Neural cell (in vitro differentiated cells): Measurements from ENCODE around the gene ARHGEF25. TPM values are rescaled to one million over a fixed set of nuclear protein-coding genes. Genes with fewer than 3 reads are reported as not detected.

ENCODE experiments used
- H2AFZ ChIP-seq: fragments of 200-600, 300-800 bp; sonication (generic), shearing (Covaris generic); 2 replicates; pipeline ENCODE4 v1.6.0; 2014; ENCODE audit warnings: low read depth, mild to moderate bottlenecking, antibody characterized with exemption, low read length, moderate library complexity
- H3F3A ChIP-seq: fragments of 200-600 bp; shearing (Covaris generic); 2 replicates; pipeline ENCODE4 v1.6.1; 2016; ENCODE audit warnings: mild to moderate bottlenecking, moderate library complexity, mixed read lengths, antibody characterized with exemption, low read length; ENCODE audit not compliant: insufficient read depth, poor library complexity, severe bottlenecking
- H3K27ac ChIP-seq: fragments of 200-600, 300-800 bp; sonication (generic), shearing (Covaris generic); 2 replicates; pipeline ENCODE4 v1.5.1; 2014; ENCODE audit warnings: mild to moderate bottlenecking, low read length, moderate library complexity
- H3K27me3 ChIP-seq: fragments of 300-800, 200-600 bp; sonication (generic), shearing (Covaris generic); 2 replicates; pipeline ENCODE4 v1.6.0; 2014; ENCODE audit warnings: mild to moderate bottlenecking, low read depth, low read length, moderate library complexity; ENCODE audit not compliant: insufficient read depth
- H3K36me3 ChIP-seq: fragments of 300-800, 200-600 bp; sonication (generic), shearing (Covaris generic); 2 replicates; pipeline ENCODE4 v1.5.1; 2014; ENCODE audit warnings: mild to moderate bottlenecking, antibody characterized with exemption, low read length, moderate library complexity; ENCODE audit not compliant: insufficient read depth
- H3K4me2 ChIP-seq: fragments of 300-800, 200-600 bp; sonication (generic), shearing (Covaris generic); 2 replicates; pipeline ENCODE4 v1.6.0; 2014; ENCODE audit warnings: mild to moderate bottlenecking, low read length
- H3K4me3 ChIP-seq: fragments of 300-800, 200-600 bp; sonication (generic), shearing (Covaris generic); 2 replicates; pipeline ENCODE4 v1.5.1; 2014; ENCODE audit warnings: mild to moderate bottlenecking, low read length, moderate library complexity
- H3K79me2 ChIP-seq: fragments of 200-600 bp; shearing (Covaris generic); replicated peaks from 2 replicates; pipeline ENCODE4 v1.6.0; 2014; ENCODE audit warnings: mild to moderate bottlenecking, low read length, moderate library complexity; ENCODE audit not compliant: insufficient read depth
- H3K9ac ChIP-seq: fragments of 300-800, 200-600 bp; sonication (generic), shearing (Covaris generic); 2 replicates; pipeline ENCODE4 v1.6.1; 2016; ENCODE audit warnings: mild to moderate bottlenecking, low read length, mixed read lengths
- H3K9me2 ChIP-seq: fragments of 200-600 bp; shearing (Covaris generic); 2 replicates; pipeline ENCODE4 v1.6.1; 2016; ENCODE audit warnings: mild to moderate bottlenecking, low read length, mixed read lengths; ENCODE audit not compliant: insufficient read depth
- H3K9me3 ChIP-seq: fragments of 200-600, 300-800 bp; sonication (generic), shearing (Covaris generic); 2 replicates; pipeline ENCODE4 v1.6.1; 2016; ENCODE audit warnings: mild to moderate bottlenecking, mixed run types, low read length, moderate library complexity, mixed read lengths
- H4K20me1 ChIP-seq: fragments of 200-600 bp; shearing (Covaris generic); 2 replicates; pipeline ENCODE4 v1.6.1; 2016; ENCODE audit warnings: mild to moderate bottlenecking, mixed run types; ENCODE audit not compliant: insufficient read depth
- EP300 ChIP-seq: fragments of 450-650 bp; conservative IDR thresholded peaks from 2 replicates; pipeline ENCODE4 v1.6.1; 2014; ENCODE audit warnings: antibody characterized with exemption, mild to moderate bottlenecking, moderate library complexity; ENCODE audit not compliant: poor library complexity, severe bottlenecking
- EZH2 ChIP-seq: fragments of 200-600, 300-800 bp; shearing (Covaris generic), sonication (generic); IDR thresholded peaks from 2 replicates; pipeline ENCODE4 v1.6.1; 2014; ENCODE audit warnings: antibody characterized with exemption, low read length, borderline replicate concordance, mild to moderate bottlenecking; ENCODE audit not compliant: insufficient read depth, poor library complexity, severe bottlenecking
- MXI1 ChIP-seq: fragments of 450-650 bp; conservative IDR thresholded peaks from 2 replicates; pipeline ENCODE4 v1.6.1; 2014; ENCODE audit warnings: antibody characterized with exemption, mild to moderate bottlenecking; ENCODE audit not compliant: poor library complexity, severe bottlenecking
- POLR2AphosphoS5 ChIP-seq: IDR thresholded peaks from 2 replicates; pipeline ENCODE4 v1.6.1; 2012
- RAD21 ChIP-seq: fragments of 450-650 bp; conservative IDR thresholded peaks from 2 replicates; pipeline ENCODE4 v1.6.1; 2014; ENCODE audit warnings: antibody characterized with exemption, mild to moderate bottlenecking, moderate library complexity
- SMC3 ChIP-seq: fragments of 450-650 bp; conservative IDR thresholded peaks from 2 replicates; pipeline ENCODE4 v1.6.1; 2014; ENCODE audit warnings: antibody characterized with exemption, mild to moderate bottlenecking, moderate library complexity; ENCODE audit not compliant: poor library complexity
- TAF1 ChIP-seq: IDR thresholded peaks from 2 replicates; pipeline ENCODE4 v1.6.1; 2012; ENCODE audit warnings: low read depth
- polyA plus RNA-seq: library from polyadenylated mRNA; depleted of rRNA; stranded (reverse); fragments of >200 nt; gene quantifications from 2 replicates; pipeline ENCODE4 v1.2.3, GENCODE V29; 2014
- TF ChIP-seq, protein P1 (sequence below): IDR thresholded peaks from 2 replicates; pipeline ENCODE4 v1.6.1; 2012; ENCODE audit warnings: borderline replicate concordance
- TF ChIP-seq, protein P2 (sequence below): fragments of 450-650 bp; IDR thresholded peaks from 2 replicates; pipeline ENCODE4 v1.5.1; 2014; ENCODE audit warnings: antibody characterized with exemption, mild to moderate bottlenecking, moderate library complexity; ENCODE audit not compliant: poor library complexity, severe bottlenecking

ARHGEF25 gene
- polyA plus RNA-seq, 1 donor from 2014 or later: 12.9 TPM

- Histone ChIP-seq H3K36me3 (no peaks in the 10 kb centered on the region), H3K9ac (no peak overlapping the region), H3K27ac (no peak overlapping the region), H4K20me1 (no peaks in the 10 kb centered on the region), H3K4me3 (no peak overlapping the region), H3K27me3 (peaks cover 13% of the 10 kb centered on the region), H2AFZ (no peak overlapping the region), H3K79me2 (peaks cover 19% of the 10 kb centered on the region), H3K4me2 (no peak overlapping the region), H3F3A (no peaks in the 10 kb centered on the region), H3K9me2 (no peaks in the 10 kb centered on the region), H3K9me3 (no peaks in the 10 kb centered on the region)
- TF ChIP-seq RAD21: no peak
- no peak for TF ChIP-seq EP300
- TF ChIP-seq, protein P1, sequence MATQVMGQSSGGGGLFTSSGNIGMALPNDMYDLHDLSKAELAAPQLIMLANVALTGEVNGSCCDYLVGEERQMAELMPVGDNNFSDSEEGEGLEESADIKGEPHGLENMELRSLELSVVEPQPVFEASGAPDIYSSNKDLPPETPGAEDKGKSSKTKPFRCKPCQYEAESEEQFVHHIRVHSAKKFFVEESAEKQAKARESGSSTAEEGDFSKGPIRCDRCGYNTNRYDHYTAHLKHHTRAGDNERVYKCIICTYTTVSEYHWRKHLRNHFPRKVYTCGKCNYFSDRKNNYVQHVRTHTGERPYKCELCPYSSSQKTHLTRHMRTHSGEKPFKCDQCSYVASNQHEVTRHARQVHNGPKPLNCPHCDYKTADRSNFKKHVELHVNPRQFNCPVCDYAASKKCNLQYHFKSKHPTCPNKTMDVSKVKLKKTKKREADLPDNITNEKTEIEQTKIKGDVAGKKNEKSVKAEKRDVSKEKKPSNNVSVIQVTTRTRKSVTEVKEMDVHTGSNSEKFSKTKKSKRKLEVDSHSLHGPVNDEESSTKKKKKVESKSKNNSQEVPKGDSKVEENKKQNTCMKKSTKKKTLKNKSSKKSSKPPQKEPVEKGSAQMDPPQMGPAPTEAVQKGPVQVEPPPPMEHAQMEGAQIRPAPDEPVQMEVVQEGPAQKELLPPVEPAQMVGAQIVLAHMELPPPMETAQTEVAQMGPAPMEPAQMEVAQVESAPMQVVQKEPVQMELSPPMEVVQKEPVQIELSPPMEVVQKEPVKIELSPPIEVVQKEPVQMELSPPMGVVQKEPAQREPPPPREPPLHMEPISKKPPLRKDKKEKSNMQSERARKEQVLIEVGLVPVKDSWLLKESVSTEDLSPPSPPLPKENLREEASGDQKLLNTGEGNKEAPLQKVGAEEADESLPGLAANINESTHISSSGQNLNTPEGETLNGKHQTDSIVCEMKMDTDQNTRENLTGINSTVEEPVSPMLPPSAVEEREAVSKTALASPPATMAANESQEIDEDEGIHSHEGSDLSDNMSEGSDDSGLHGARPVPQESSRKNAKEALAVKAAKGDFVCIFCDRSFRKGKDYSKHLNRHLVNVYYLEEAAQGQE: no peak
- TF ChIP-seq, protein P2, sequence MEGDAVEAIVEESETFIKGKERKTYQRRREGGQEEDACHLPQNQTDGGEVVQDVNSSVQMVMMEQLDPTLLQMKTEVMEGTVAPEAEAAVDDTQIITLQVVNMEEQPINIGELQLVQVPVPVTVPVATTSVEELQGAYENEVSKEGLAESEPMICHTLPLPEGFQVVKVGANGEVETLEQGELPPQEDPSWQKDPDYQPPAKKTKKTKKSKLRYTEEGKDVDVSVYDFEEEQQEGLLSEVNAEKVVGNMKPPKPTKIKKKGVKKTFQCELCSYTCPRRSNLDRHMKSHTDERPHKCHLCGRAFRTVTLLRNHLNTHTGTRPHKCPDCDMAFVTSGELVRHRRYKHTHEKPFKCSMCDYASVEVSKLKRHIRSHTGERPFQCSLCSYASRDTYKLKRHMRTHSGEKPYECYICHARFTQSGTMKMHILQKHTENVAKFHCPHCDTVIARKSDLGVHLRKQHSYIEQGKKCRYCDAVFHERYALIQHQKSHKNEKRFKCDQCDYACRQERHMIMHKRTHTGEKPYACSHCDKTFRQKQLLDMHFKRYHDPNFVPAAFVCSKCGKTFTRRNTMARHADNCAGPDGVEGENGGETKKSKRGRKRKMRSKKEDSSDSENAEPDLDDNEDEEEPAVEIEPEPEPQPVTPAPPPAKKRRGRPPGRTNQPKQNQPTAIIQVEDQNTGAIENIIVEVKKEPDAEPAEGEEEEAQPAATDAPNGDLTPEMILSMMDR: no peak
- TF ChIP-seq SMC3: no peak
- no peak for TF ChIP-seq POLR2AphosphoS5
- TF ChIP-seq EZH2: no peak
- no peak for TF ChIP-seq TAF1
- no peak for TF ChIP-seq MXI1
These were observed 3.1 kb upstream of the ARHGEF25 start for GRCh38 chr12:57607958-57608663.

GRCh38 chr12:57609101-57609780 lies 2.0 kb upstream of the ARHGEF25 start:
- Histone ChIP-seq H3K36me3 (no peaks in the 10 kb centered on the region), H3K4me2 (no peak overlapping the region), H3K9ac (no peak overlapping the region), H3K9me3 (no peaks in the 10 kb centered on the region), H3K9me2 (no peaks in the 10 kb centered on the region), H3F3A (no peaks in the 10 kb centered on the region), H3K79me2 (peaks cover 18% of the 10 kb centered on the region), H3K4me3 (no peak overlapping the region), H4K20me1 (no peaks in the 10 kb centered on the region), H3K27ac (no peak overlapping the region), H3K27me3 (peaks cover 13% of the 10 kb centered on the region), H2AFZ (no peak overlapping the region)
- TF ChIP-seq POLR2AphosphoS5 (no peak), EZH2 (no peak), SMC3 (no peak), MXI1 (no peak), RAD21 (no peak), TAF1 (no peak), EP300 (no peak)
- TF ChIP-seq, protein P2: no peak
- TF ChIP-seq, protein P1: no peak
